RWPE2 (cell line): Measurements from ENCODE around the gene DDN.

ENCODE experiments used
- ATAC-seq: fragments of 200-7000 bp; cut with Tn5 transposase; 3 replicates; pipeline ENCODE4 v1.9.1; 2021; ENCODE audit warnings: low read depth
- DNase-seq: peaks from one replicate; pipeline ENCODE4 v3.0.0-alpha.2; 2020; ENCODE audit warnings: low spot score
- H3K27ac ChIP-seq: fragments of 450-650 bp; 2 replicates; pipeline ENCODE4 v1.5.1; 2017; ENCODE audit warnings: mild to moderate bottlenecking; ENCODE audit not compliant: poor library complexity, severe bottlenecking
- H3K27me3 ChIP-seq: fragments of 250-450 bp; sonication (Bioruptor Pico); 2 replicates; pipeline ENCODE4 v1.5.1; 2021; ENCODE audit warnings: mild to moderate bottlenecking, moderate library complexity; ENCODE audit not compliant: insufficient read depth, poor library complexity, severe bottlenecking
- H3K36me3 ChIP-seq: fragments of 250-450 bp; sonication (Bioruptor Pico); 2 replicates; pipeline ENCODE4 v1.5.1; 2020; ENCODE audit warnings: low read depth, mild to moderate bottlenecking, moderate library complexity
- H3K4me1 ChIP-seq: fragments of 250-450 bp; sonication (Bioruptor Pico); 2 replicates; pipeline ENCODE4 v1.5.1; 2021; ENCODE audit warnings: mild to moderate bottlenecking, moderate library complexity; ENCODE audit not compliant: insufficient read depth, poor library complexity, severe bottlenecking
- H3K4me3 ChIP-seq: fragments of 250-450 bp; sonication (Bioruptor Pico); 2 replicates; pipeline ENCODE4 v1.5.1; 2021; ENCODE audit warnings: mild to moderate bottlenecking, moderate library complexity; ENCODE audit not compliant: severe bottlenecking
- H3K9me3 ChIP-seq: fragments of 250-450 bp; sonication (Bioruptor Pico); 2 replicates; pipeline ENCODE4 v1.5.1; 2021; ENCODE audit warnings: mild to moderate bottlenecking, moderate library complexity; ENCODE audit not compliant: severe bottlenecking
- CTCF ChIP-seq: fragments of 450-650 bp; IDR thresholded peaks from one replicate; pipeline ENCODE4 v1.5.1; 2017; ENCODE audit warnings: mild to moderate bottlenecking, moderate library complexity; ENCODE audit not compliant: poor library complexity, severe bottlenecking

DDN gene

GRCh38 chr12:48947727-48948126 is 51.4 kb downstream of the DDN start:
- no peak for TF ChIP-seq CTCF
- Histone ChIP-seq H3K9me3 (no peaks in the 10 kb centered on the region), H3K4me3 (no peak overlapping the region), H3K36me3 (peaks cover 39% of the 10 kb centered on the region), H3K27ac (no peak overlapping the region), H3K27me3 (no peaks in the 10 kb centered on the region), H3K4me1 (no peaks in the 10 kb centered on the region)
- no peak for DNase-seq
- no peak for ATAC-seq

DNA sequence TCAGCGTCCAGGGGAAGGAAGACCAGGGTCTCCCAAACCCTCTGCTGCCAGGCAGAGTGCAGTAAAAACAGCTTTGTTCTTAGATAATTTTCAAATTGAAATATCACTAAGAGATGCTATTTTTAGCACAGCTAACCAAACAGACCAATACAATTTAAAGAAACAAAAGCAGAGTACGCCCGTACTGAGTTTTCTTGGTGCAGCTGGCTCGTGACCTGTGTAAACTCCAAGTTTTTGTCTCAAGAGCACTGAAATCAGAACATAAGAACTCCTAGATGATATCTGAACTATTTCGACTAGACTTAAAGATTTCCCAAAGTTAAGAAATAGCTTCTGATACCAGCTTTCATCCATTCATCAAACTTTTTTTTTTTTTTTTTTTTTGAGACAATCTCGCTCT is 52.2 kb downstream of the DDN start:
- Histone ChIP-seq H3K4me1 (no peaks in the 10 kb centered on the region), H3K9me3 (no peaks in the 10 kb centered on the region), H3K36me3 (peaks cover 38% of the 10 kb centered on the region), H3K4me3 (no peak overlapping the region), H3K27ac (no peak overlapping the region), H3K27me3 (no peaks in the 10 kb centered on the region)
- ATAC-seq (no peak), DNase-seq (no peak)
- no peak for TF ChIP-seq CTCF

GRCh38 chr12:48946205-48946604 is 53.0 kb downstream of the DDN start:
- H3K36me3 ChIP-seq: peaks cover 32% of the 10 kb centered on the region
- no peak overlapping the region for H3K27ac ChIP-seq
- no peaks in the 10 kb centered on the region for H3K27me3 ChIP-seq
- DNase-seq (no peak), ATAC-seq (no peak)
- H3K9me3 ChIP-seq: no peaks in the 10 kb centered on the region
- H3K4me3 ChIP-seq: no peak overlapping the region
- TF ChIP-seq CTCF: no peak
- no peaks in the 10 kb centered on the region for H3K4me1 ChIP-seq
